Lower lobe of right lung (tissue), 2 donors: ENCODE results near the gene DUOX1. TPM values are rescaled to one million over a fixed set of nuclear protein-coding genes. Genes with fewer than 3 reads are reported as not detected.

Experiments used
- ATAC-seq, 2 donors: fragments of 200-7000 bp; cut with Tn5 transposase; one replicate each; pipeline ENCODE4 v1.9.1; 2020 to 2022; ENCODE audit warnings: mild to moderate bottlenecking in 2 of 2, moderate library complexity in 2 of 2
- DNase-seq: peaks from one replicate; pipeline ENCODE4 v3.0.0-alpha.2; 2020
- H3K27ac ChIP-seq: fragments of 200-600 bp; one replicate; pipeline ENCODE4 v1.8.0; 2022
- H3K27me3 ChIP-seq: fragments of 200-600 bp; one replicate; pipeline ENCODE4 v1.8.0; 2022; ENCODE audit warnings: low read depth
- H3K36me3 ChIP-seq: fragments of 200-600 bp; one replicate; pipeline ENCODE4 v1.8.0; 2022; ENCODE audit warnings: mild to moderate bottlenecking
- H3K4me1 ChIP-seq: fragments of 200-600 bp; one replicate; pipeline ENCODE4 v1.8.0; 2022
- H3K4me3 ChIP-seq: fragments of 200-600 bp; one replicate; pipeline ENCODE4 v1.8.0; 2022; ENCODE audit warnings: mild to moderate bottlenecking
- H3K9me3 ChIP-seq: fragments of 200-600 bp; one replicate; pipeline ENCODE4 v1.8.0; 2022
- intact Hi-C: fragments of 100-400 bp; cut with DNase I; formaldehyde crosslinking; loops from one replicate; pipeline ENCODE4 v1.11.0; 2022
- total RNA-seq: library from RNA; stranded (reverse); fragmentation: NEBNext Ultra II Directional; extraction: Animal tissue kit (Norgen Biotek cat#: 25700); gene quantifications from one replicate; pipeline ENCODE4 v1.2.1, GENCODE V29; 2021
- TF ChIP-seq, protein P1 (sequence below): fragments of 200-600 bp; IDR thresholded peaks from one replicate; pipeline ENCODE4 v1.8.0; 2022; ENCODE audit warnings: antibody characterized with exemption, mild to moderate bottlenecking
- donor health status: DM: no; HTN: yes; CAD: no; lungs with severe emphysema.

The DUOX1 gene
- total RNA-seq, 1 donor from 2014 or later = 317 TPM

DNA sequence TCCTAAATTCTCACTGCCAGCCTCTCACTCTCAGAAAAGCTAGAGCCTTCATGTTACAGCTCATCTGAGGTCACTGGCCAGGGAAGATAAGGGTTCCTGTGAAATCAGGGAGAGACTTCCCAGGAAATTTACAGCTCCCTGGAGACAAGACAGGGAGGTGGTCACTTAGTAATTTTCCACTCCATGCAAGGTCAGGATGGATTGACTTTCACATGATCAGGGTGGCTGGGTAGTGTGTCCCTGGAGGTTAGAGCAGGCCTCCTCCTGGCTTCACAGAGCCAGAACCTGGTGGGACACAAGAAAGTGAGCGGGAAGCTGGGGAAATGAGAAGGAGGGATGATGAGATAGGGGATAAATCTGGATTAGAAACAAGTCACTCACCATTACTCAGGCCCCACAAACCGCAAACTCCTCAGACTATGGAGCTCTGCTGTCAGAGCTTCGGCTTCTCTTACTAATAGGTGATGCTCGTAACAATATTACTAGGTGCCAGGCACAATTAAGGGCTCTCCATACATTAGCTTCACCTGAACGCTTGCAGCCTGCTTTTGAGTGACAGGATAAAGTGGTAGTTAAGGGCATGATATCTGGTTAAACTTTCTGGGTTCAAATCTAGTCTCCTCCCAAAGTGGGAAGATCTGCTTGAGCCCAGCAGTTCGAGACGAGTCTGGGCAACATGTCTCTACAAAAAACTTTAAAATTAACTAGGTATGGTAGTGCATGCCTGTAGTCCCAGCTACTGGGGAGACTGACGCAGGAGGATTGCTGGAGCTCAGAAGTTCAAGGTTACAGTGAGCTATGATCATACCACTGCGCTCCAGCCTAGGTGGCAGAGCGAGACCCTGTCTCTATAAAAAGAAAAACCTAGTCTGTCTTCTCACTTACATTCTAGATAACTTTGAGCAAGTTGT lies 40.7 kb upstream of the DUOX1 start:
- H3K9me3 ChIP-seq = no peaks in the 10 kb centered on the region
- H3K36me3 ChIP-seq = no peaks in the 10 kb centered on the region
- H3K27ac ChIP-seq = no peak overlapping the region
- no peaks in the 10 kb centered on the region for H3K4me1 ChIP-seq
- intact Hi-C loops = no loop called here
- DNase-seq (no peak), ATAC-seq (no peak)
- TF ChIP-seq, protein P1, sequence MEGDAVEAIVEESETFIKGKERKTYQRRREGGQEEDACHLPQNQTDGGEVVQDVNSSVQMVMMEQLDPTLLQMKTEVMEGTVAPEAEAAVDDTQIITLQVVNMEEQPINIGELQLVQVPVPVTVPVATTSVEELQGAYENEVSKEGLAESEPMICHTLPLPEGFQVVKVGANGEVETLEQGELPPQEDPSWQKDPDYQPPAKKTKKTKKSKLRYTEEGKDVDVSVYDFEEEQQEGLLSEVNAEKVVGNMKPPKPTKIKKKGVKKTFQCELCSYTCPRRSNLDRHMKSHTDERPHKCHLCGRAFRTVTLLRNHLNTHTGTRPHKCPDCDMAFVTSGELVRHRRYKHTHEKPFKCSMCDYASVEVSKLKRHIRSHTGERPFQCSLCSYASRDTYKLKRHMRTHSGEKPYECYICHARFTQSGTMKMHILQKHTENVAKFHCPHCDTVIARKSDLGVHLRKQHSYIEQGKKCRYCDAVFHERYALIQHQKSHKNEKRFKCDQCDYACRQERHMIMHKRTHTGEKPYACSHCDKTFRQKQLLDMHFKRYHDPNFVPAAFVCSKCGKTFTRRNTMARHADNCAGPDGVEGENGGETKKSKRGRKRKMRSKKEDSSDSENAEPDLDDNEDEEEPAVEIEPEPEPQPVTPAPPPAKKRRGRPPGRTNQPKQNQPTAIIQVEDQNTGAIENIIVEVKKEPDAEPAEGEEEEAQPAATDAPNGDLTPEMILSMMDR = no peak
- no peak overlapping the region for H3K4me3 ChIP-seq
- H3K27me3 ChIP-seq = peaks cover 10% of the 10 kb centered on the region

- DNase-seq = no peak
- Histone ChIP-seq H3K4me1 (no peaks in the 10 kb centered on the region), H3K36me3 (no peaks in the 10 kb centered on the region), H3K27ac (no peak overlapping the region), H3K4me3 (no peak overlapping the region), H3K27me3 (peaks cover 10% of the 10 kb centered on the region), H3K9me3 (no peaks in the 10 kb centered on the region)
- intact Hi-C loops = no loop called here
- no peak for ATAC-seq
- TF ChIP-seq, protein P1 = no peak
Measured at GRCh38 chr15:45089712-45090373, 40.0 kb upstream of the DUOX1 start.

GRCh38 chr15:45091161-45091560 lies 38.6 kb upstream of the DUOX1 start:
- no peaks in the 10 kb centered on the region for H3K36me3 ChIP-seq
- no peaks in the 10 kb centered on the region for H3K9me3 ChIP-seq
- H3K27ac ChIP-seq = no peak overlapping the region
- no peaks in the 10 kb centered on the region for H3K4me1 ChIP-seq
- no peak overlapping the region for H3K4me3 ChIP-seq
- no peak for DNase-seq
- ATAC-seq = no peak
- H3K27me3 ChIP-seq = peaks cover 3% of the 10 kb centered on the region
- TF ChIP-seq, protein P1 = no peak
- intact Hi-C loops = no loop called here

GRCh38 chr15:45091576-45091975 lies 38.2 kb upstream of the DUOX1 start:
- intact Hi-C loops = no loop called here
- Histone ChIP-seq H3K4me3 (no peak overlapping the region), H3K27me3 (no peaks in the 10 kb centered on the region), H3K9me3 (no peaks in the 10 kb centered on the region), H3K36me3 (no peaks in the 10 kb centered on the region), H3K4me1 (no peaks in the 10 kb centered on the region), H3K27ac (no peak overlapping the region)
- TF ChIP-seq, protein P1 = no peak
- ATAC-seq = no peak
- no peak for DNase-seq

- Histone ChIP-seq H3K9me3 (no peaks in the 10 kb centered on the region), H3K4me3 (no peak overlapping the region), H3K27me3 (no peaks in the 10 kb centered on the region), H3K36me3 (no peaks in the 10 kb centered on the region), H3K4me1 (no peaks in the 10 kb centered on the region), H3K27ac (no peak overlapping the region)
- TF ChIP-seq, protein P1 = no peak
- intact Hi-C loops = no loop called here
- ATAC-seq (no peak), DNase-seq (no peak)
Measured at GRCh38 chr15:45093013-45093412, 36.8 kb upstream of the DUOX1 start.
